H1 (cell line): ENCODE measurements around the gene CXCR4. TPM values are rescaled to one million over a fixed set of nuclear protein-coding genes. Genes with fewer than 3 reads are reported as not detected.

Source experiments
- TAF1 ChIP-seq: IDR thresholded peaks from 2 replicates; pipeline ENCODE4 v1.6.1; 2011; ENCODE audit warnings: mild to moderate bottlenecking, low read depth, low read length
- polyA plus RNA-seq, 7 experiments: library from polyadenylated mRNA; depleted of rRNA in 3 of 7; stranded (reverse) in 5 of 7; unstranded in 2 of 7; fragments of >200 nt in 5 of 7; fragments of 200-250 nt in 2 of 7; gene quantifications; 1 replicate in 5 of 7; 2 replicates in 1 of 7; 4 replicates in 1 of 7; pipeline versions ENCODE4 v1.2.1 to v1.2.3, GENCODE V29; 2011 to 2013; ENCODE audit warnings: missing spikeins in 2 of 7, mixed read lengths in 2 of 7
- total RNA-seq: library from RNA; stranded (reverse); fragmentation: NEBNext Ultra II Directional; extraction: Animal tissue kit (Norgen Biotek cat#: 25700); gene quantifications from 2 replicates; pipeline ENCODE4 v1.2.1, GENCODE V29; 2021

Gene CXCR4
- total and polyA plus RNA-seq, 2 of the 8 experiments (the other 6 are each of a cell fraction or from before 2014, with no cell fraction given) = 1.8 to 2.8 TPM

DNA sequence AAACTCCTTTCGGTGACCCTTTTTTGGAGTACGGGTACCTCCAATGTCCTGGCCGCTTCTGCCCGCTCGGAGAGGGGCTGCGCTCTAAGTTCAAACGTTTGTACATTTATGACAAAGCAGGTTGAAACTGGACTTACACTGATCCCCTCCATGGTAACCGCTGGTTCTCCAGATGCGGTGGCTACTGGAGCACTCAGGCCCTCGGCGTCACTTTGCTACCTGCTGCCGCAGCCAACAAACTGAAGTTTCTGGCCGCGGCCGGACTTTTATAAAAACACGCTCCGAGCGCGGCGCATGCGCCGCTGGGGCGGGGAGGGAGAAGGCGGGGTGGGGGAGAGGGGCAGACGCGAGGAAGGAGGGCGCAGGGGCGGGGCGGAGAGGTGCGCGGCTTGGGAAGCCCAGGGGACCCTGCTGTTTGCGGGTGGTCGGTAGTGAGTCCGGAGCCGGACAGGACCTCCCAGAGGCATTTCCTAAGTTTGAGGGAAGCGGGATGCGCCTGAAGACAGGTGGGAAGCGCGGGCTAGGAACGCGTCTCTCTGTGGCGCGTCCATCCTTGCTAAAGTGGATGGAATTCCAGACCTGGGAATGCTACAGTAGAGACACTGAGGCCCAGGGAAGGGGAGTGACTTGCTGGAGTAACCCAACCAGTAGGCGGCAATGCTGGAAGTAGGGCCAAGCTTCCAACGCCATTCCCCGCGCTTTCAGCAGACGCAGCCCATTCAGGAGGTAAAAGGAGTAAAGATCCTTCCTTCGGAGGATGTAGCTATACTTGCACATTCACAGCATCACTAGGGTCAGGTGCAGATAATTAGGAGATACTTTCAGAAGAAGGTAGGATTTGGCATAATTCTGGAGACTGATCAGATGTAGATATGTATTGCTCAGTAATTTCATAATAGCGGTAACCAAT is at the start of gene CXCR4 (continued):
- peak; percentile 80 for TF ChIP-seq TAF1
